ENCODE measurements around the gene FHOD1. TPM values are rescaled to one million over a fixed set of nuclear protein-coding genes. Genes with fewer than 3 reads are reported as not detected.

Gene FHOD1
- total and polyA plus RNA-seq, 2 of the 13 experiments (the other 11 are each of a cell fraction or from before 2014, with no cell fraction given), result 20.0 to 20.8 TPM

DNA sequence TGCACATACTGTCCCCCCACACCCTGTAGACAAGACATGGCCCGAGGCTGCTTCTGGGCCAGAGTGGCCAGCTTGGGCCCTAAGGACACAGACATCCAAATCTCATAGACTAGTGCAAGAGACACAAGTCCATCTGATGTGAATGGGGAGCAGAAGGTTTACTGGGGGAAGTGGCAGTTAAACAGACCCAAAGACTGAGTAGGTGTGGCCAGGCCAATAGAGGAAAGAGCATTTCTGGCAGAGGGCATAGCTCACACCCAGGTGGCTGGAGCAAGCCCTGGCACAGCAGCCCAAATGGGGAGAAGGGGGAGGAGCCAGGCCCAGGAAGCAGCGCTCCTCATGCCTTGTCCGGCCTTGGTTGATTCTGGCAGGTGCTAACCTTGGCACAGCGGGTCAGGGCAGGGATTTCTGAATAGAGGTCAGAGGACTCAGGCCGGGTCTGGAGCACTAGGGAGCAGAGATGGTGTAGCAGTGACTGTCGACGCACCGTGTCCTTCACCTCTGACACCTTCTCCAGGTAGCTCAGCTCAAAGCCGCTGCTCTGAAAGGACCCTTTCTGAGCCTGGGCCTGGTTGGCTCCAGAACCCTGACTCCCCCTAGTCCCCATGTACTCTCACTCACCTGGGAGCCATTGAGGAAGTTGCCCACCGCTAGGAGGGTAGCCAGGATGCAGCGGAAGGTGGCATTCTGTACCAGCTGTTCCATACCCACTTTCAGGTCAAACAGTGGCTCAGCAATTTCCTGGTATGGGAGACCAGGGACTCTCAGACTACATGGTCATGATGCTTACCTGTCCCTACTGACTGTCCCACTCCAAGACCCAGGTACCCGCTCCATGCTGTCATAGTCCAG is 16.2 kb downstream of the FHOD1 start:
- in situ Hi-C loops (cut with HindIII; ENCODE audit: extremely low pct_ligation_motif_present, low pct_unique_long_range_greater_than_20kb), result no loop called here
- no TSS peak for BruUV-seq (replicated peaks)
- no peaks in the 10 kb centered on the region for H3K9me3 ChIP-seq (ENCODE audit: low read length)
- no peak overlapping the region for H3K9ac ChIP-seq (ENCODE audit: insufficient read depth, low read depth, low read length)
- CTCF ChIA-PET (ENCODE audit: low intra/inter-chr PET ratio, low total read pairs), result no interaction called here
- no peak overlapping the region for H2AFZ ChIP-seq (ENCODE audit: low read length)
- H3K36me3 ChIP-seq (replicated peaks in 1 of 2; ENCODE audit: control insufficient read depth in 1 of 2, insufficient read depth in 2 of 2, low read length in 2 of 2), result peaks cover 37 to 50% of the 10 kb centered on the region in 2 experiments
- ATAC-seq (no peak), FAIRE-seq (no peak), DNase-seq (ENCODE audit: low spot score) (no peak)
- no peak overlapping the region for H3K4me3 ChIP-seq (replicated peaks in 1 of 3; ENCODE audit: insufficient read depth in 1 of 3, low read depth in 2 of 3, low read length in 3 of 3)
- no peak overlapping the region for H3K4me2 ChIP-seq (ENCODE audit: low read depth, low read length)
- POLR2A ChIA-PET, result interaction anchor here (4.9 kb wide), 1 partner anchor 16 kb away, joined by 24 read pairs; the partner anchor contains the start of genes FHOD1 and SLC9A5
- 96% methylated on average over 12 of the region's 12 CpGs for WGBS (ENCODE audit: low lambda C conversion rate)
- intact Hi-C loops (cut with micrococcal nuclease; ENCODE audit: unreplicated experiment), result no loop called here
- H3K27ac ChIP-seq (ENCODE audit: extremely low read length, insufficient read depth, low read length), result no peak overlapping the region
- H3K4me1 ChIP-seq (ENCODE audit: insufficient read depth, low read length), result peaks cover 13% of the 10 kb centered on the region
- H3K79me2 ChIP-seq (ENCODE audit: insufficient read depth, low read length), result peaks cover 17% of the 10 kb centered on the region
- peaks cover 0 to 4% of the 10 kb centered on the region in 2 experiments; a peak in 1 of 5 replicates for H3K27me3 ChIP-seq (ENCODE audit: control insufficient read depth in 1 of 2, insufficient read depth in 2 of 2, low read length in 2 of 2)
- no peaks in the 10 kb centered on the region; the same call in 1 of the 2 replicates for H4K20me1 ChIP-seq (ENCODE audit: insufficient read depth, low read length)
- TF ChIP-seq RFX5 (IDR thresholded peaks at IDR 0.05; ENCODE audit: low read depth, low read length) (no peak), ZSCAN22 (CRISPR knock-in tag; IDR thresholded peaks at IDR 0.05) (no peak), RBM22 (optimal IDR thresholded peaks at IDR 0.05; ENCODE audit: low read length) (peak; percentile 80), BATF2 (CRISPR knock-in tag; IDR thresholded peaks at IDR 0.05) (no peak), GATAD1 (CRISPR knock-in tag; IDR thresholded peaks at IDR 0.05) (no peak), ZNF274 (CRISPR knock-in tag; IDR thresholded peaks at IDR 0.05) (no peak), TRIM22 (IDR thresholded peaks at IDR 0.05) (no peak), ZBTB21 (CRISPR knock-in tag; IDR thresholded peaks at IDR 0.05) (no peak), ATAD3A (CRISPR knock-in tag; IDR thresholded peaks at IDR 0.05) (no peak), ZNF337 (CRISPR knock-in tag; IDR thresholded peaks at IDR 0.05; ENCODE audit: borderline replicate concordance, low read depth) (no peak), POLR2G (IDR thresholded peaks at IDR 0.05; ENCODE audit: low read depth, low read length) (peak; percentile 58; the same call in 1 of the 2 replicates), ZNF687 (CRISPR knock-in tag; IDR thresholded peaks at IDR 0.05) (peak; percentile 12), TGIF2 (CRISPR knock-in tag; IDR thresholded peaks at IDR 0.05) (no peak), ZNF251 (CRISPR knock-in tag; IDR thresholded peaks at IDR 0.05) (no peak)
- TF ChIP-seq, protein P1, sequence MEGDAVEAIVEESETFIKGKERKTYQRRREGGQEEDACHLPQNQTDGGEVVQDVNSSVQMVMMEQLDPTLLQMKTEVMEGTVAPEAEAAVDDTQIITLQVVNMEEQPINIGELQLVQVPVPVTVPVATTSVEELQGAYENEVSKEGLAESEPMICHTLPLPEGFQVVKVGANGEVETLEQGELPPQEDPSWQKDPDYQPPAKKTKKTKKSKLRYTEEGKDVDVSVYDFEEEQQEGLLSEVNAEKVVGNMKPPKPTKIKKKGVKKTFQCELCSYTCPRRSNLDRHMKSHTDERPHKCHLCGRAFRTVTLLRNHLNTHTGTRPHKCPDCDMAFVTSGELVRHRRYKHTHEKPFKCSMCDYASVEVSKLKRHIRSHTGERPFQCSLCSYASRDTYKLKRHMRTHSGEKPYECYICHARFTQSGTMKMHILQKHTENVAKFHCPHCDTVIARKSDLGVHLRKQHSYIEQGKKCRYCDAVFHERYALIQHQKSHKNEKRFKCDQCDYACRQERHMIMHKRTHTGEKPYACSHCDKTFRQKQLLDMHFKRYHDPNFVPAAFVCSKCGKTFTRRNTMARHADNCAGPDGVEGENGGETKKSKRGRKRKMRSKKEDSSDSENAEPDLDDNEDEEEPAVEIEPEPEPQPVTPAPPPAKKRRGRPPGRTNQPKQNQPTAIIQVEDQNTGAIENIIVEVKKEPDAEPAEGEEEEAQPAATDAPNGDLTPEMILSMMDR (CRISPR knock-in tag; IDR thresholded peaks at IDR 0.05), result no peak
